GM19193 (cell line): ENCODE measurements around the gene MOCS3.
A peak's percentile ranks its signal among the peaks of the same experiment; 100 is the strongest.

Experiments used
- POLR2A ChIP-seq: IDR thresholded peaks from 4 replicates; pipeline ENCODE4 v1.6.1; 2011; ENCODE audit not compliant: insufficient read depth, insufficient read length; ENCODE audit errors: extremely low read depth

The MOCS3 gene

DNA sequence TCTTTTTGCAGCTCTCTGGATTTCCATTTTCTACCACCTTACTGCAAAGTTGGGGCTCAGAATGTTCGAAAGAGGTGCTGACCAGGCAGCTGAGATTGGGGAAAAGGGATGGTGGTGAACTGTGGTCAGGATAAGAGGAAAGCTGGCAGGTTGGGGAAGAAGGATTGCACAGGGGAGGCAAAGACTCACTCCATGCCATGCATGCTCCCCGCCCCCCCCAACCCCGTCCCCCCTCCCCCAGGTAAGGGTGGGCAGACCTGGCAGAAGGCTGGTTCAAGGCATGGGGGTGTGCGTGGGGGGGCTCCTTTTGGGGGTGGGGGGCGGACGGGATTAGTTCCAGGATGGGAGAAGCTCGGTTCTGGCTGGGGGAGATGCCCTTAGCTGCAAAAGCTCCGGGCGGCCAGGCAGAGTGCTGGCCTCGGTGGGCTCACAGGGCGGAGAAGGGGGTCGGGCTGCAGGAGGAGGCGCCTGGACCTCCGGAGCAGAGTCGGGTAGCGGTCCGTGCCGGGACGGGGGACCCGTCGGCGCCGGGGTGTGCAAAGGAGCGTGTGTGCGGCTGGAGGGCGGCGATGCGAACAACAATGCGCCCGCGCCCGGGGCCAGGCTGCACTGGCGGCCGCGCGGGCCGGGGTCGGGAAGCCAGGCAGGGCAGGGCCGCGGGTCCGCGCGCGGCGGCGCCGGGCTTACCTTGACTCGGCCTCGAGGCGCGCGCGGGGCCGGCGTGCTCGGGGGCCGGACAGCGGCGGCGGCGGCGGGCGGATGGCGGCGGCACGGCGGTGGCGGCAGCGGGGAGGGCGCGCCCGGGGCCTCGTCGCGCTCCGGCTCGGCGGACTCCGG is 28.3 kb upstream of the MOCS3 start:
- TF ChIP-seq POLR2A: no peak

GRCh38 chr20:50930976-50931305 is 27.7 kb upstream of the MOCS3 start:
- no peak for TF ChIP-seq POLR2A

DNA sequence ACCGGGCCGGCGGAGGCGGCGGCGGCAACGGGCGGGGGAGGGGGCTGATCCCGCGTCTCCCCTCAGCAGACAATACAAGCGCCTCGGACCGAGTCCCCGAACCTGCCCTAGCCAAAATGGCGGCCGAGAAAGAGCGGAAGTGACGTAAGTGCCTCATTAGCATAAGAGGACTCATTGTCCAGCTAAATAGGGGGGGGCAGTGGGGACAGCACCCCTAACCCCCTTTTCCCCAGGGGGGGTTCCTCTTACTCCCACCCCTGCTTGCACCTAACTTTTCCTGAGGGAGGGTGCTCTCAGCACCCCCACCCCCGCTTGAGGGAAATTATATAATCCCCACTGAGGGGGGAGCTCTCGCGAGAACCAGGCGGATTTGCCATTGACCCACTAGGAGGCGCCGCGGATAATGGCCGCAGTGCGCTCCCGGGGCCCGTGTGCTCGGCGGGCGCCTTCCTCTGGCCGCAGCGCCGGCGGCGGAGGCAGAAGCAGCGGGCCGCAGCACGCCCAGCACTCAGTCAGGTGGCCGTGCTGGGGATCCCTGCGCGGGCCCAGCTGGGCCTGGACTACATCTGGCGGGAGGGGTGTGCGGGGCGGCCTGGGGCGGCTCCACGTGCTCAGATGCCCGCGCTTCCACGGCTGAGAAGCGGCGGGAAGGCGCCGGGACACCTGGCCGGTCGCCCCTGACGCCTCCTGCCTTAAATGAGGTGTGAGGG is 27.2 kb upstream of the MOCS3 start, which contains the start of gene ADNP:
Gene ADNP (minus strand): TSS at position 132 of the 710 bp plus-strand sequence. CDS start 27,441 bp downstream, outside the sequence.
- peak; percentile 83 for TF ChIP-seq POLR2A

GRCh38 chr20:50932016-50932485 is 26.6 kb upstream of the MOCS3 start:
- no peak for TF ChIP-seq POLR2A

DNA sequence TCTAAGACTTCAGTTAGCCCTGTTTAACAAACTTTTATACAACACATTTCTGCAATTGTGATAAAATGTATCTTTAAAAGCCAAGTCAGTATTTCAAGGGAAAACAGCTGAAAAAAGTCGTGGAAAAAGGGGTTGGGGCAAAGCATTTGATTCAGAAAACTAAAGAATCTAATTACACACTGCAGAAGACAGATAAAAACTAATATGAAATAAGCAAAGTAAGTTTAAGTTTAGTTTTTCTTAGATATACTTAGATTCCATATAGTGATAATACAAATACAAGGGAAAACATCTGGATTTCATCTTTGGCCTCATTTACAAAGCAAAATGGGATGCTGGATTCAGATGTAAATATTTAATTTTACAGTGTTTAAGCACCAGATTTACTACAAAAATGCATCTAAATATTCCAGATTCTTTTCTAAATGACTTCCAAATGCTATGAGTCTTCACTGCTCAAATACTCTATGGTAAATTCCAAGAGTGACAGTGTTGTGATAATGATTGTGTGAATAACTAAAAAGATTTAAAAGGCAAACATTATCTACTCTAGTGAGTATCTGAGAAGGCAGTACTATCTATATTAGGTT is 25.8 kb upstream of the MOCS3 start:
- no peak for TF ChIP-seq POLR2A

DNA sequence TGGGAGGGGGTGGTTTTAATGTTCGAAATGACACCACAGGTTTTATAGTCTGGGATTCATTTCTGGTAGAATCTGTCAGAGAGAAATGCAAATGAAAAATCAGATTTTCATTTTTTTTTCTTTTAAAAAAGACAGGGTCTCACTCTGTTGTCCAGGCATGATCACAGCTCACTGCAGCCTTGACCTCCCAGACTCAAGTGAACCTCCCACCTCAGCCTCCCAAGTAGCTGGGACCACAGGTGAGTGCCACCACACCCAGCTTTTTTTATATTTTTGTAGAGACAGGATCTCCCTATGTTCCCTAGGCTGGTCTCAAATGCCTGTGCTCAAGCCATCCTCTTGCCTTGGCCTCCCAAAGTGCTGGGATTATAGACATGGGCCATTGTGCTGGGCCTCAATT is 25.0 kb upstream of the MOCS3 start:
- TF ChIP-seq POLR2A: no peak

GRCh38 chr20:50943069-50943468 is 15.5 kb upstream of the MOCS3 start:
- no peak for TF ChIP-seq POLR2A

GRCh38 chr20:50948132-50948785 is 10.4 kb upstream of the MOCS3 start:
- no peak for TF ChIP-seq POLR2A

DNA sequence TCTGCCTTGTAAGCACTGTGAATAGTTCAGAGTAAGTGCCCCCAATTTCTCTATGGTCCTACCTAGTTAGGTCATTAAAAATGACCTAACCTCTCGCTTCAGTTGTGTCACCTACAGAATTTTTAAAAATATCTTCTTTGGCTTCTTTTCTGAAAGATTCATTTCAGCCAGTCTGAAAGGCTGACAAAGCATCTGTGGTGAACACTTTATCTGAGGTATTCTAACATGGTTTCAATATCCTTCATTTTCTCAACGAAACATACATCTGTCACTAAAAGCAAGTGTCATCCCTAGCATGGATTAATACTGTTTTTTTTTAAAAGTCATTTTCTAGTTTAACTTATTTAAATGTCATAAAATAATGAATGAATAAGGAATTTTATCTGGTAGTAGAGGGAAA is 5.4 kb upstream of the MOCS3 start:
- TF ChIP-seq POLR2A: no peak

DNA sequence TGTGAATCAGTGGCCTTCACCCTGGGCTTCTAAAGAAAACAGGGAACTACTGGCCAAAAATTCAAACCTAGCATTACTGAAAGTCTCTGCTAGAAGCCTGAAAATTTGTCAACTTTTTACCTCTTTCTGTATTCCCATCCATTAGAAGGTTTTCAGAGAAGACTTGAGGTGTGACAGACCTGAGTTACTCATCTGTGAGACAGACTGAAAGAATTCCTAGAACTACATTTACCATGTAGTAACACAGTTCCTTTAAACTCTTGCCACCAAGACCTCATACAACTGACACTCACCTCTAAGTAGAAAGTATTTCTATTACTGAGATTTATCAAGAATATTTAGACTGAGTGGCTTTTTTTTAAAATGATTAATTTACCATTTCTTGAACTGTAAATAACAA is 4.8 kb upstream of the MOCS3 start:
- no peak for TF ChIP-seq POLR2A

DNA sequence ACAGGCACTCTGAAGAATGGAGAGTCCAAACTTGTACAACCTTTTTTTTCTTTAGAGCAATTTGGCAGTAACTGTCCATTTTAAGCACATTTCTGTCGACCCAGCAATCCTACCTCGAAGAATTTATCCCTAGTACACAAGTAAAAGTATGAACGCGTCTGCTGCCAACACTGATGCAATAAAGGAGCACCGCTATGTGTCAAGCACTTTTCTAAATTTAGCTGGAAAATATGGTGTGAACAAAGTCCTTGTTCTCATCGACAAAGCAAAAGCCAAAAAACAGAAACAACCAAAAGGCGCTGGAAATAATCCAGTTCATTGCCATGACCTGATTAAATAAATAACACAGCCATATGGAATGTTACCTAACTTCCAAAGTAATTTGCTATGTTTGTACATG is 1.3 kb upstream of the MOCS3 start:
- no peak for TF ChIP-seq POLR2A

DNA sequence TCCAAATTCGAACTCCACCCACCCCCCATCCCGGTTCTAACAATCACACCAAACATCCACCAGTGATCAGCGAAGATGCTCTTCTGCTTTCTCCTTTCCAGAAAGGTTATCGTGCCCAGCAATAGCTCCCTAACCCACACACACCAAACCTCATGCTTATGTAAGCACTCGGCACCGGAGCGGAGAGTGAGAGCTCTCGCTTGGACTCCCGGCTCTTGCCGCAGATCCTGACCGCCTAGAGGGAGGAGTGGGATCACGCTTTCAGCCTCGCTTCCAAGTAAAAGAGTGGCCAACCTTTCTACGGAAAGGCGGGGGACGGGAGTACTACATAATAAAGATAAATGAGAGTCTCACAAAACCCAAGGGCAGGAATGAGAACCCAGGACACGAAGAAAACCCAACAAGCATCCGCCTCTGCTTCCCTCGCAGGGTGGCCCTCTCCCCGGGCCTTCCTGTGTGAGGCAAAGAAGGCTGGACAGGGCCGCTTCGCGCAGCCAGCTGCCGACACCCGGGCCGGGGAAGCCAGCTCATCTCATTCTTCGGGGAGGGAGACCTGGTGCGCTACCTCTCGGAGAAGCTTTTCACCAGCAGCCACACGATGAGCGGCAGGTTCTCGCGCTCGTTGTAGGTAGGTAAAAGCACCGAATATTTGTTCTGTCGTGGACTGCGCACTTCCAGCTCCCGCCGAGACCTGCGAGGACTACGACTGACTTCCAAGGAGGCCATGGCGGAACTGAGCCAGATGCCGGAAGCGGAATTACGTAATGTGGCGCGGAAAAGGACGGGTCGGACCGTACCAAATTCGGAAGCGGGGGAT is 612 bp upstream of the MOCS3 start, which contains the start of gene DPM1:
Gene DPM1 (minus strand): TSS at position 735 of the 817 bp plus-strand sequence. CDS start 9 bp downstream, at position 726.
- TF ChIP-seq POLR2A: peak; percentile 98

DNA sequence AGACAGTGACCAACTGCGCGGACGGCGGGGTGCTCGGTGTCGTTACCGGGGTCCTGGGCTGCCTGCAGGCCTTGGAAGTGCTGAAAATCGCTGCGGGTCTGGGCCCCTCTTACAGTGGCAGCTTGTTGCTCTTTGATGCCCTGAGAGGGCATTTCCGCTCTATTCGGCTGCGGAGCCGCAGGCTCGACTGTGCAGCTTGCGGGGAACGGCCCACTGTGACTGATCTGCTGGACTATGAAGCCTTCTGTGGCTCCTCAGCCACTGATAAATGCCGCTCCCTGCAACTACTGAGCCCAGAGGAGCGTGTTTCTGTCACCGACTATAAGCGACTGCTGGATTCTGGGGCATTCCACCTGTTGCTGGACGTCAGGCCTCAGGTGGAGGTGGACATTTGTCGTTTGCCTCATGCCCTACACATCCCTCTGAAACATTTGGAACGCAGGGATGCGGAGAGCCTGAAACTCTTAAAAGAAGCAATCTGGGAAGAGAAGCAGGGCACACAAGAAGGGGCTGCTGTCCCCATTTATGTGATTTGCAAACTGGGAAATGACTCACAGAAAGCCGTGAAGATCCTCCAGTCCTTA is 1.0 kb downstream of the MOCS3 start:
- no peak for TF ChIP-seq POLR2A

- no peak for TF ChIP-seq POLR2A
Measured at GRCh38 chr20:50967586-50967985, 9.0 kb downstream of the MOCS3 start.

DNA sequence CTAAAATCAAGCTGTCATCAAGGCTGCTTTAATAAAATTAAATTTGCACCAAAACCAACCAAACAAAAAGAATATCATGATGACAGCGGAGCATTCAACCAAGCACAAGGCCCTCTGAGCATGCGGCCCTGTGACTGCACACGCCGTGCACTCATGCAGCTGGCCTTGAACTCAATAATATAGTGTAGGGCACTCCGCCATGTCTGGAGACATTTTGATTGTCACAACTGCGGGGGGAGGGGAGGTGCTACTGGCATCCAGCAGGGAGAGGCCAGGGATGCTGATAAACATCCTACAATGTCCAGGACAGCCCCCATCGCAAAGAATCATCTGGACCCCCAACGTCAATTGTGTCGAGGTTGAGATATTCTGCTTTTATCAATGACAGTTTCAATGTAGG is 9.7 kb downstream of the MOCS3 start:
- TF ChIP-seq POLR2A: no peak

DNA sequence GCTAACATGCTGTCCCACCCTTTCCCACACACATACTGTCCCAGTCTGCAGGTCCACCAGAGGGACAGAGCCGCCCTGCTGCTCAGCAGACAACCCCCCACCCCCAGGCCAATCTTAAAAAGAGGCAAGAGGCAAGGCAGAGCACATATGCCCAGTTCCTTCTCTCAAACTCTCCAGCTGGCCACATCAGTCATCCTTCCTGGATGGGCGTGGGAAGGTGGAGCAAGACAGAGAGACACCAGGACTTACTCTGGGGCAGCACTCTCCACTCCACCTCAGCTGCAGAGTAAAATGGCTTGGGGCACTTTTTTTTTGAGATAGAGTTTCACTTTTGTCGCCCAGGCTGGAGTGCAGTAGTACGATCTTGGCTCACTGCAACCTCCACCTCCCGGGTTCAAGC is 10.8 kb downstream of the MOCS3 start:
- TF ChIP-seq POLR2A: no peak
